Stimulated activated CD8-positive, alpha-beta memory T cell treated with anti-CD3 and anti-CD28 coated beads, Interleukin-15, amount 100 ng/mL, for 48 hours (primary cell): ENCODE results near the gene SRD5A2.
"Not testable (repeated sequence)": the region's sequence is repeated elsewhere in the genome, so short reads cannot be mapped to it uniquely, and the experiment has no call there.

Experiments
- DNase-seq, 2 donors: peaks; one replicate each; pipeline ENCODE4 v3.0.0-alpha.2; 2020; ENCODE audit warnings: low read depth in 2 of 2

The SRD5A2 gene

GRCh38 chr2:31533036-31533435 is 47.7 kb downstream of the SRD5A2 start:
- DNase-seq, result no peak

DNA sequence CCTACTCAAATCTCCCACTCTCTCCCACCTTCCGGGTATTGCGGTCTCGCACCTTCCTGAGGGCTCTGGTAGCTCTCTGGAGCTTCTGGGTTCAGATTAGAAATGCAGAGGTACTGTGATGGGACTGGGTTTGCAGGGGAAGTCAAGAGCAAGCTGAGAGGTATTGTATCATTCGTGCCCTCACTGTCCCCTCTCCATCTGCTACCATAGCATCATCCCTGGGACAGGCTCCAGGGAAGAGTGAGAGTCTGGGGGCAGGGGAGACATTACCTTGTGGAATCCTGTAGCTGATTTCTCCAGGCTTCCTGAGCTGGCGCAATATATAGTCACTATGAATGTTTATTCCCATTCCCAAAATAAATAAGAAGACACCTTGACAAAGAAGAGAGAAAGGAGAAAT is 49.6 kb downstream of the SRD5A2 start:
- no peak for DNase-seq

- DNase-seq, result no peak
These were observed 51.5 kb downstream of the SRD5A2 start for GRCh38 chr2:31529256-31529655.

GRCh38 chr2:31528823-31529222 is 51.9 kb downstream of the SRD5A2 start:
- no peak for DNase-seq

GRCh38 chr2:31526946-31527732 is 53.6 kb downstream of the SRD5A2 start:
- DNase-seq, result no peak

DNA sequence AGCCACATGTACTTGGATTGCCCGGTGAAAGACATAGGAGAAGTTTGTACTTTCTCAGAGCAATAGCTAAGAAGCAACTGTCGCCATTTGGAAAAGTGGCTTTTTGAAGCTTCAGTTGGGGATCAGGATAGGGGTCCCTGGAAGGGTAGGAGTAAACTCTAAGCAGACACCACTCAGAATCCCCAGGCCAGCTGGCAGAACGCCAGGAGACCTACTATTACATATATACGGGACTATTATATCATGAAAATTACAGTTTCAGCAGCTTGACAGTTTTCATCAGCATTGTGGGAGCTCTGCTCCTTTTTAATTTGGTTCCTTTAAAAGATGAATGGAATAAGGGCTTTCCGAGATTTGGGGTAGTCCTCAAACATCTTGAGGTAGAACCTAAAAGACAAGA is 54.9 kb downstream of the SRD5A2 start:
- no peak for DNase-seq

- no peak for DNase-seq
These were observed 56.1 kb downstream of the SRD5A2 start for GRCh38 chr2:31524592-31524991.

GRCh38 chr2:31523871-31524492 is 56.8 kb downstream of the SRD5A2 start:
- DNase-seq, result peak; percentile 3

DNA sequence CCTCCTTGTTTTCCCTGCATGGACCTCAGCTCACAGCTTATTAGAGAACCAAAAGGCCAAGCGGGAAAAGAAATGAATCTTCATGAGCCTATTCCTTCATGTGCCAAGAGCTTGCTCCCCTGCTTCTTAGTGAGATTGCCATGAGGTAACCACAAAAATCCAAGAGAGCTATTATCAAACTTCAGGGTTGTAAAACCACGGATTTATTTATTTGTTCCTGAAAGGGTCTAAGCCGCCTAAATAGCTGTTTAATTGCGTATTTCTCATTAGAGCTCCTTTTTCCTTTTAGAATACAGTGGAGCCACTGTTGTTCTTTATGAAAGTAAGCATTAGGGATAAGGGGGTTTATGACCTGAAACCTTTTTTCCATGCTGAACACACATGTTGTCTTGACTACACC is 58.0 kb downstream of the SRD5A2 start:
- no peak for DNase-seq

GRCh38 chr2:31517442-31518203 is 63.1 kb downstream of the SRD5A2 start:
- DNase-seq, result no peak

GRCh38 chr2:31515586-31515985 is 65.2 kb downstream of the SRD5A2 start:
- no peak for DNase-seq

DNA sequence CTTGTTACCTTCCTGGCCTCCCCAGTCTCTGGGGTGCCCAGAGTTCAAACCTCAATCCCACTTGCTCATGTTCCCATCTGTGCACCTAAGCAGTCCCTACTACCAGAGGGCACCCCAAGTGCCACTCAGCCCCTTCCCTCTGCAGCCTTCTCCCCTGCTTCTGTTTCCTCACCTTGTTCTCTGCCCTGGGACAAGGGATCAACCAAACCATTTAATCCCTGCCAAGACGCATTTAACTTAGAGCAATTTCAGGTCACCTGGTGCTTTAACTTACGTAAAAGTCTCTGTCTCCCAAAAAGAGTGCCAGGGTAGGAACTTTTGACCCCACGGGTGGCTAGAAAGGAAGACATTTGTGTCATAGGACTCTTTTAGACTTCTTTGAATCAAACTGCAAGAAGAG is 67.2 kb downstream of the SRD5A2 start:
- DNase-seq, result no peak

GRCh38 chr2:31511376-31511775 is 69.4 kb downstream of the SRD5A2 start:
- no peak for DNase-seq

GRCh38 chr2:31505111-31505510 is 75.6 kb downstream of the SRD5A2 start:
- DNase-seq, result no peak

- no peak for DNase-seq
These were observed 76.4 kb downstream of the SRD5A2 start for GRCh38 chr2:31504311-31504710.

GRCh38 chr2:31496451-31496874 is 84.3 kb downstream of the SRD5A2 start:
- DNase-seq, result not testable (repeated sequence)

GRCh38 chr2:31489339-31489738 is 91.4 kb downstream of the SRD5A2 start:
- not testable (repeated sequence) for DNase-seq

DNA sequence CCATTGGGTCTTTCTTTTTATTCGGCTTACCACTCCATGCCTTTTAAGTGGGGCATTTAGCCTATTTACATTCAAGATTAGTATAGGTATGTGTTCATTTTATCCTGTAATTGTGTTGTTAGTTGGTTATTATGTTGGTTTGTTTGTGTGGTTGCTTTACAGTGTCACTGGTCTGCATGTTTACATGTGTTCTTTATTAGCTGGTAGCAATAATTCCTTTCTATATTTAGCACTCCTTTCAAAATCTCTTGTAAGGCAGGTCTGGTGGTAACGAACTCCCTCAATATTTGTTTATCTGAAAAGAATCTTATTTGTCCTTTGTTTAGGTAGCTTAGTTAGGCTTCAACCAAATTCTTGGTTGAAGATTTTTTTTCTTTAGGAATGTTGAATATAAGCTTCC is 97.5 kb downstream of the SRD5A2 start:
- no peak for DNase-seq

GRCh38 chr2:31476511-31477180 is 104.1 kb downstream of the SRD5A2 start:
- no peak for DNase-seq

DNA sequence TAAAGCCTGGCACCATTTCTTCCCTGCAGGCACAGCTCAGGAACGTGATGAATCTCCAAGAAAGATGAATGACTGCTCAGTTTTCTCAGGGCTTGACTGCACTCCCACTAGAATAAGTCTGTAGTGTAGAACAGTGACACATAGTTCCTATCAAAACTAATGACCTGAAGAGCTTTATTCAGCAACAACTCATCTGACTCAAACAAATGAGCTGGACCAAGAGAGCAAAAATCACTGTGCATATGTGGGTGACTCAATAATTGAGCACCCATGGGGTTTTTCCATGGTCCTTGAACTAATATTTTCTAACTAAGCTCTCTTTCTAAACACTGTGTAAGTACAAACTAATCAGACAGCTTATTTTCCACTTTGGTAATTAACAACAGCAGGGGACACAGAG is 105.0 kb downstream of the SRD5A2 start:
- no peak for DNase-seq

- no peak for DNase-seq
These were observed 106.4 kb downstream of the SRD5A2 start for GRCh38 chr2:31474296-31474695.
